MCF 10A (cell line): ENCODE data around the gene CHST1. TPM values are rescaled to one million over a fixed set of nuclear protein-coding genes. Genes with fewer than 3 reads are reported as not detected.

Experiments
- BruUV-seq: library from RNA; stranded (reverse); fragments of 400-500 nt; replicated peaks from 2 replicates; lab custom pipeline; 2021; lab: Mats Ljungman, UMichigan
- CTCF ChIA-PET: fragments of 300-600 bp; sonication (Branson Sonifier 250); formaldehyde crosslinking; extraction: SDS; loops from one replicate; lab custom pipeline; 2021; ENCODE audit warnings: antibody characterized with exemption, inconsistent platforms; lab: Yijun Ruan, JAX
- POLR2A ChIA-PET: fragments of 300-600, 350-650 bp; sonication (Branson Sonifier 250); formaldehyde crosslinking; extraction: SDS; loops from one replicate; lab custom pipeline; 2020; ENCODE audit warnings: antibody characterized with exemption, inconsistent platforms; lab: Yijun Ruan, JAX
- DNase-seq: peaks from one replicate; pipeline ENCODE4 v3.0.0-alpha.2; 2018; ENCODE audit not compliant: unreplicated experiment
- H3K27ac Mint-ChIP-seq: one replicate; pipeline ENCODE4 v1.8.0; 2022; ENCODE audit warnings: mild to moderate bottlenecking, low read depth, mixed read lengths; ENCODE audit not compliant: unreplicated experiment
- H3K27me3 Mint-ChIP-seq: one replicate; pipeline ENCODE4 v1.8.0; 2022; ENCODE audit warnings: mixed read lengths; ENCODE audit not compliant: insufficient read depth, unreplicated experiment
- H3K36me3 Mint-ChIP-seq: one replicate; pipeline ENCODE4 v1.8.0; 2022; ENCODE audit warnings: mild to moderate bottlenecking, moderate library complexity, mixed read lengths; ENCODE audit not compliant: insufficient read depth, unreplicated experiment
- H3K4me1 Mint-ChIP-seq: one replicate; pipeline ENCODE4 v1.8.0; 2022; ENCODE audit warnings: mixed read lengths; ENCODE audit not compliant: insufficient read depth, unreplicated experiment
- H3K4me3 Mint-ChIP-seq: one replicate; pipeline ENCODE4 v1.8.0; 2022; ENCODE audit warnings: mild to moderate bottlenecking, moderate library complexity, mixed read lengths; ENCODE audit not compliant: unreplicated experiment
- H3K9me3 Mint-ChIP-seq: one replicate; pipeline ENCODE4 v1.8.0; 2022; ENCODE audit warnings: mixed read lengths; ENCODE audit not compliant: unreplicated experiment
- CTCF ChIP-seq: fragments of 200-600 bp; IDR thresholded peaks from one replicate; pipeline ENCODE4 v1.8.0; 2022; ENCODE audit warnings: antibody characterized with exemption, mild to moderate bottlenecking; ENCODE audit not compliant: unreplicated experiment
- intact Hi-C: fragments of 100-400 bp; cut with micrococcal nuclease; formaldehyde crosslinking; loops from 2 replicates; pipeline ENCODE4 v1.14.1; 2022
- total RNA-seq: library from RNA; stranded (reverse); gene quantifications from 2 replicates; pipeline ENCODE4 v1.2.3, GENCODE V29; 2022

Gene CHST1
- total RNA-seq, 1 experiment from 2014 or later, result not detected

DNA sequence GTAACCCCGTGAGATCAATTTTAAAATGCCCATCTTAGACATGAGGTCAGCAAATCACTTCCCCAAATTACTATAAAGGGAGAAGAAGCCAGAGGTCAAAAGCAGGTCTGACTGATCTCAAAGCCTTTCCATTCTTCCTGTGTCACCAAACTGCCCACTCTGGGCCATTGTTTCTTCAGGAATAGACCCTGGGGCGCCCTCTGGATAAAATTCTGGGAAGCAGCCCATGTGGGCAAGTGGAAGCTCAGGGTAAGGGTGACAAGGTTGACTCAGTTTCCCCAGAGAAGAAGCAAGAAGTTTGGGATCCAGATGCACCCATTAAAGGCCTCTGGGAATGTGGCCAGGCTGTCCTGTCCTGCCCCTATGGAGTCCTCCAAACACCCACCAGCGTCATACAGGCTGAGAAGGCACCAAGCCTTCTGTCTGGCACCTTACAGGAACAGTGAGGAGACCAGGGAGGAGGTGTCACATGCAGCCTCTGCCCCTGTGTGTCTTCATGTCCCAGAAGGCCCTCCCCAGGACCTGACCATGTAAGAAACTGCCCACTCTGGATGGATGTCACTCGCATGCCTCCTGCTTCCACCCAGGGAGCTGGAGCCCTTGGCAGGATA is 50.1 kb downstream of the CHST1 start:
- peak; percentile 6 for DNase-seq
- Mint-ChIP-seq H3K27ac (no peak overlapping the region), H3K36me3 (no peaks in the 10 kb centered on the region), H3K9me3 (peaks cover 5% of the 10 kb centered on the region), H3K4me1 (no peaks in the 10 kb centered on the region), H3K4me3 (no peak overlapping the region), H3K27me3 (peaks cover 40% of the 10 kb centered on the region)
- CTCF ChIA-PET, result interaction anchor here (1.0 to 1.3 kb wide), 2 partner anchors 14 to 40 kb away, joined by 3 read pairs; no protein-coding TSS in a partner anchor
- TF ChIP-seq CTCF, result no peak
- intact Hi-C loops, result no loop called here
- no TSS peak for BruUV-seq
- POLR2A ChIA-PET, result interaction anchor here (0.6 kb wide), 1 partner anchor 435 kb away, joined by 3 read pairs; no protein-coding TSS in a partner anchor

DNA sequence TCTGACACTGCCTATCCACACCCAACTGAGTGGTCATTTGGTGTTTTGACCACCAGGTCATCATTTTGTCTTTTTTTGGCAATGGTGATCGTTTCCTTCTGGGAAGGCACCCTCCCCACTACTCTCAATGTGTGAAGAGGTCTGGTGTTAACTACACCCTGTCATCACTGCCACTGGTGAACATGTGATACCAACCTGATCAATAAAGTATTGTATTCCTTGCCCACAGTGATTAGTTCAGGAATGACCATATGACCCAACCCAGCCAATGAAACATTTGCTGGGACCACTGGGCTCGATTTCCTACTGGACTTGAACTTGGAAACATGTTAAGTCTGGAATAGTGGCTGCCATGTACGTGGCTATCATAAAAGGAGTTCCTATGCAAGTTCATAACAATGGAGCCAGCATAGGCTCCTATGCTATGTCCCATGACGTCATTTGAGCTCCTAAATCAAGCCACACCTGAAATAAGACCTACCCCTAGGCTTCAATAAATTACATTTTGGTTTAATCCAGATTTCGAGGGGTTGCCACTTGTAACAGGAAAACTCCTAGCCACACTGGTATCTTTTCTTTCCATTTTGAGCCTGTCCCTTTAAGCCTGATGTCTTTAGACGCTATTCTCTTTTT is 51.1 kb downstream of the CHST1 start:
- BruUV-seq, result no TSS peak
- H3K9me3 Mint-ChIP-seq, result peaks cover under 1% of the 10 kb centered on the region
- CTCF ChIA-PET, result interaction anchor here (0.8 kb wide), 1 partner anchor 41 kb away, joined by 3 read pairs; no protein-coding TSS in a partner anchor

GRCh38 chr11:45610627-45611026 is 54.8 kb downstream of the CHST1 start:
- no peak for TF ChIP-seq CTCF
- H3K4me3 Mint-ChIP-seq, result no peak overlapping the region
- no TSS peak for BruUV-seq
- no peaks in the 10 kb centered on the region for H3K36me3 Mint-ChIP-seq
- peaks cover 42% of the 10 kb centered on the region for H3K27me3 Mint-ChIP-seq
- intact Hi-C loops, result no loop called here
- H3K9me3 Mint-ChIP-seq, result no peaks in the 10 kb centered on the region
- no peak for DNase-seq
- ChIA-PET CTCF (interaction anchor here (0.6 to 0.7 kb wide), 2 partner anchors 271 to 406 kb away, joined by 3 read pairs; no protein-coding TSS in a partner anchor), POLR2A (no interaction called here)
- H3K4me1 Mint-ChIP-seq, result no peaks in the 10 kb centered on the region
- no peak overlapping the region for H3K27ac Mint-ChIP-seq

More for the DNA sequence above, 51.1 kb downstream of the CHST1 start:
- H3K36me3 Mint-ChIP-seq, result no peaks in the 10 kb centered on the region
- POLR2A ChIA-PET, result no interaction called here
- intact Hi-C loops, result no loop called here
- no peak for DNase-seq
- no peaks in the 10 kb centered on the region for H3K4me1 Mint-ChIP-seq
- H3K27ac Mint-ChIP-seq, result no peak overlapping the region
- H3K4me3 Mint-ChIP-seq, result no peak overlapping the region
- H3K27me3 Mint-ChIP-seq, result peaks cover 46% of the 10 kb centered on the region
- TF ChIP-seq CTCF, result no peak

- H3K4me3 Mint-ChIP-seq, result no peak overlapping the region
- H3K9me3 Mint-ChIP-seq, result no peaks in the 10 kb centered on the region
- peaks cover 50% of the 10 kb centered on the region for H3K27me3 Mint-ChIP-seq
- CTCF ChIA-PET, result no interaction called here
- BruUV-seq, result no TSS peak
- no peaks in the 10 kb centered on the region for H3K4me1 Mint-ChIP-seq
- no peak for DNase-seq
- H3K36me3 Mint-ChIP-seq, result no peaks in the 10 kb centered on the region
- intact Hi-C loops, result no loop called here
- POLR2A ChIA-PET, result no interaction called here
- TF ChIP-seq CTCF, result no peak
- no peak overlapping the region for H3K27ac Mint-ChIP-seq
Measured at GRCh38 chr11:45609902-45610301, 55.5 kb downstream of the CHST1 start.
